ENCODE results near the gene CBL.

The CBL gene

GRCh38 chr11:119305556-119306372, 99.6 kb downstream of the CBL start:
- H3K9ac ChIP-seq (ENCODE audit: insufficient read length, low read depth) = no peak overlapping the region
- peaks cover 78% of the 10 kb centered on the region for H3K36me3 ChIP-seq (ENCODE audit: insufficient read depth, insufficient read length, low read length)
- TF ChIP-seq YY1 (IDR thresholded peaks at IDR 0.05; ENCODE audit: insufficient read depth, insufficient read length) = no peak
- TF ChIP-seq SUZ12 (IDR thresholded peaks at IDR 0.05; ENCODE audit: extremely low read depth, insufficient read depth, insufficient read length) = no peak
- TF ChIP-seq ZNF274 (IDR thresholded peaks at IDR 0.05; ENCODE audit: low read depth, low read length) = no peak
- no peak overlapping the region for H3K4me3 ChIP-seq (ENCODE audit: insufficient read length, low read depth)
- no peaks in the 10 kb centered on the region for H3K4me1 ChIP-seq (ENCODE audit: insufficient read depth, insufficient read length)
- H3K9me3 ChIP-seq (ENCODE audit: insufficient read depth, low read length) = no peaks in the 10 kb centered on the region
- no peak for DNase-seq (ENCODE audit: low read depth, low spot score)
- H3K27me3 ChIP-seq (ENCODE audit: insufficient read depth, insufficient read length) = no peaks in the 10 kb centered on the region

DNA sequence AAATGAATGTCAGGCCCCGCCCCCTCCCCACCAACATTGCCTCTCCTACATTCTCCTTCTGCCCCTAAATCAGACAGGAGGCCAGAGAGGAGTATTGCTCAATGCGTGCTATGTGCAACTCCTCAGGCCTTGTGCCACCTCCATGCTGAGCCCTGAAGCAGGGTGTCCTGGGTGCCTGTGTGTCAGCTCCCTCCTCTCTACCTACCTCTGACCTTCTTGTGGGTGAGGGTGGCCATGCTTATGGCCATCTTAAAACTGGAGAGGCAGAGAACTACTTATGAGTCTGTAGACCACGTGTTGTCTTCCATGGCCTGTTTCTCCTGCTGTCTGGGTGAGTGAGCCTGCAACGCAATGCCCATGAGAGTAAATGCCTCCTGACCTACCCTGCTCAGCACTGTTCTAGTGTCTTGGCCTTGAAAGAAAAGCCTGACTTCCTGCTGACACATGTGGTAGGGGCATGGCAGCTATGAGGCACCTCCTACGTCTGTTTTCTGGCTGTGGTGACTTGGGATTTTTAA, 100.3 kb downstream of the CBL start:
- H3K27me3 ChIP-seq (ENCODE audit: insufficient read depth, insufficient read length) = no peaks in the 10 kb centered on the region
- H3K9ac ChIP-seq (ENCODE audit: insufficient read length, low read depth) = no peak overlapping the region
- H3K4me1 ChIP-seq (ENCODE audit: insufficient read depth, insufficient read length) = no peaks in the 10 kb centered on the region
- peaks cover 78% of the 10 kb centered on the region for H3K36me3 ChIP-seq (ENCODE audit: insufficient read depth, insufficient read length, low read length)
- TF ChIP-seq SUZ12 (IDR thresholded peaks at IDR 0.05; ENCODE audit: extremely low read depth, insufficient read depth, insufficient read length) = no peak
- no peak for TF ChIP-seq ZNF274 (IDR thresholded peaks at IDR 0.05; ENCODE audit: low read depth, low read length)
- TF ChIP-seq YY1 (IDR thresholded peaks at IDR 0.05; ENCODE audit: insufficient read depth, insufficient read length) = no peak
- H3K4me3 ChIP-seq (ENCODE audit: insufficient read length, low read depth) = no peak overlapping the region
- DNase-seq (ENCODE audit: low read depth, low spot score) = no peak
- no peaks in the 10 kb centered on the region for H3K9me3 ChIP-seq (ENCODE audit: insufficient read depth, low read length)

GRCh38 chr11:119307219-119307618, 101.1 kb downstream of the CBL start:
- Histone ChIP-seq H3K4me3 (ENCODE audit: insufficient read length, low read depth) (no peak overlapping the region), H3K36me3 (ENCODE audit: insufficient read depth, insufficient read length, low read length) (peaks cover 78% of the 10 kb centered on the region), H3K9ac (ENCODE audit: insufficient read length, low read depth) (no peak overlapping the region), H3K9me3 (ENCODE audit: insufficient read depth, low read length) (no peaks in the 10 kb centered on the region), H3K4me1 (ENCODE audit: insufficient read depth, insufficient read length) (no peaks in the 10 kb centered on the region), H3K27me3 (ENCODE audit: insufficient read depth, insufficient read length) (no peaks in the 10 kb centered on the region)
- TF ChIP-seq SUZ12 (IDR thresholded peaks at IDR 0.05; ENCODE audit: extremely low read depth, insufficient read depth, insufficient read length) (no peak), ZNF274 (IDR thresholded peaks at IDR 0.05; ENCODE audit: low read depth, low read length) (no peak), YY1 (IDR thresholded peaks at IDR 0.05; ENCODE audit: insufficient read depth, insufficient read length) (no peak)
- DNase-seq (ENCODE audit: low read depth, low spot score) = no peak

DNA sequence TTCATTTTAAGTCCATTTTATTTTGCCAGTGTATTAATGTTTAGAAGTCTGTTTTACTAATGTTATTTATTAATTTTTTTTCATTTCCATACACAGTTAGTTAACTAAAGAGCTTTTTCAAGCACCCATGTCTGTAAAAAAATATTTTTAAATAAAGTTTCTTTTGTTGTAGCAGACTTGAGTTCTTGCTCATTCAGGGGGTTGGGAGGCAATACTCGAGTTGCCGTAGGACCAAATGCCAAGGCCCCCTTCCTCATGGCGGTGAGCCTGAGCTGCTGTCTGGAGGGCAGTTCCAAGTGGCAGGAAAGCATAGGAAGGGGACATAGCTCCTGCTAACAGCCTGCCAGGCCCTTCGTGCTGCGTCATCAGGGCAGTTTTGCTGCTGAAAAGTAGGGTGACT, 101.8 kb downstream of the CBL start:
- no peak overlapping the region for H3K9ac ChIP-seq (ENCODE audit: insufficient read length, low read depth)
- H3K4me1 ChIP-seq (ENCODE audit: insufficient read depth, insufficient read length) = no peaks in the 10 kb centered on the region
- no peaks in the 10 kb centered on the region for H3K9me3 ChIP-seq (ENCODE audit: insufficient read depth, low read length)
- peaks cover 78% of the 10 kb centered on the region for H3K36me3 ChIP-seq (ENCODE audit: insufficient read depth, insufficient read length, low read length)
- no peak for DNase-seq (ENCODE audit: low read depth, low spot score)
- H3K27me3 ChIP-seq (ENCODE audit: insufficient read depth, insufficient read length) = no peaks in the 10 kb centered on the region
- no peak overlapping the region for H3K4me3 ChIP-seq (ENCODE audit: insufficient read length, low read depth)
- no peak for TF ChIP-seq SUZ12 (IDR thresholded peaks at IDR 0.05; ENCODE audit: extremely low read depth, insufficient read depth, insufficient read length)
- no peak for TF ChIP-seq YY1 (IDR thresholded peaks at IDR 0.05; ENCODE audit: insufficient read depth, insufficient read length)
- no peak for TF ChIP-seq ZNF274 (IDR thresholded peaks at IDR 0.05; ENCODE audit: low read depth, low read length)

DNA sequence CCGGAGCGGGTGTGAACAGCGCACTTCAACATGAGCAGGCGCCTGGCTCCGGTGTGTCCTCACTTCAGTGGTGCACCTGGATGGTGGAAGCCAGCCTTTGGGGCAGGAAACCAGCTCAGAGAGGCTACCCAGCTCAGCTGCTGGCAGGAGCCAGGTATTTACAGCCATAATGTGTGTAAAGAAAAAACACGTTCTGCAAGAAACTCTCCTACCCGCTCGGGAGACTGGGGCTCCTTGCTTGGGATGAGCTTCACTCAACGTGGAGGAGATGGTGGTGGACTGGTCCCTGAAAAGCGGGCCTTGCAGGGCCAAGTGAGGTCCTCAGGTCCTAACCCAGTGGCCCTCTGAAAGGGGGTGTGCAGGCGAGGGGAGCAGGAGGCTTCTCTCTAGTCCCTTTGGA, 103.3 kb downstream of the CBL start:
- Histone ChIP-seq H3K27me3 (ENCODE audit: insufficient read depth, insufficient read length) (no peaks in the 10 kb centered on the region), H3K9me3 (ENCODE audit: insufficient read depth, low read length) (no peaks in the 10 kb centered on the region), H3K4me3 (ENCODE audit: insufficient read length, low read depth) (no peak overlapping the region), H3K9ac (ENCODE audit: insufficient read length, low read depth) (no peak overlapping the region), H3K36me3 (ENCODE audit: insufficient read depth, insufficient read length, low read length) (peaks cover 77% of the 10 kb centered on the region), H3K4me1 (ENCODE audit: insufficient read depth, insufficient read length) (no peaks in the 10 kb centered on the region)
- DNase-seq (ENCODE audit: low read depth, low spot score) = no peak
- TF ChIP-seq ZNF274 (IDR thresholded peaks at IDR 0.05; ENCODE audit: low read depth, low read length) (no peak), YY1 (IDR thresholded peaks at IDR 0.05; ENCODE audit: insufficient read depth, insufficient read length) (no peak), SUZ12 (IDR thresholded peaks at IDR 0.05; ENCODE audit: extremely low read depth, insufficient read depth, insufficient read length) (no peak)

- peaks cover 4% of the 10 kb centered on the region for H3K4me1 ChIP-seq (ENCODE audit: insufficient read depth, insufficient read length)
- H3K27me3 ChIP-seq (ENCODE audit: insufficient read depth, insufficient read length) = no peaks in the 10 kb centered on the region
- H3K36me3 ChIP-seq (ENCODE audit: insufficient read depth, insufficient read length, low read length) = peaks cover 84% of the 10 kb centered on the region
- no peak for TF ChIP-seq SUZ12 (IDR thresholded peaks at IDR 0.05; ENCODE audit: extremely low read depth, insufficient read depth, insufficient read length)
- TF ChIP-seq ZNF274 (IDR thresholded peaks at IDR 0.05; ENCODE audit: low read depth, low read length) = no peak
- TF ChIP-seq YY1 (IDR thresholded peaks at IDR 0.05; ENCODE audit: insufficient read depth, insufficient read length) = no peak
- H3K9me3 ChIP-seq (ENCODE audit: insufficient read depth, low read length) = no peaks in the 10 kb centered on the region
- no peak overlapping the region for H3K4me3 ChIP-seq (ENCODE audit: insufficient read length, low read depth)
- no peak overlapping the region for H3K9ac ChIP-seq (ENCODE audit: insufficient read length, low read depth)
- DNase-seq (ENCODE audit: low read depth, low spot score) = no peak
Observed at GRCh38 chr11:119309953-119310681, 104.0 kb downstream of the CBL start.

- Histone ChIP-seq H3K4me3 (ENCODE audit: insufficient read length, low read depth) (no peak overlapping the region), H3K9me3 (ENCODE audit: insufficient read depth, low read length) (no peaks in the 10 kb centered on the region), H3K36me3 (ENCODE audit: insufficient read depth, insufficient read length, low read length) (peaks cover 81% of the 10 kb centered on the region), H3K27me3 (ENCODE audit: insufficient read depth, insufficient read length) (peaks cover 3% of the 10 kb centered on the region), H3K4me1 (ENCODE audit: insufficient read depth, insufficient read length) (peaks cover 5% of the 10 kb centered on the region), H3K9ac (ENCODE audit: insufficient read length, low read depth) (no peak overlapping the region)
- no peak for DNase-seq (ENCODE audit: low read depth, low spot score)
- TF ChIP-seq YY1 (IDR thresholded peaks at IDR 0.05; ENCODE audit: insufficient read depth, insufficient read length) = no peak
- TF ChIP-seq ZNF274 (IDR thresholded peaks at IDR 0.05; ENCODE audit: low read depth, low read length) = no peak
- TF ChIP-seq SUZ12 (IDR thresholded peaks at IDR 0.05; ENCODE audit: extremely low read depth, insufficient read depth, insufficient read length) = no peak
Observed at GRCh38 chr11:119310682-119311052, 104.5 kb downstream of the CBL start.
